Stimulated activated CD8-positive, alpha-beta memory T cell treated with anti-CD3 and anti-CD28 coated beads, Interleukin-15, amount 100 ng/mL, for 48 hours (primary cell): ENCODE measurements around the gene ERFE.

Experiments used
- DNase-seq, 2 donors: peaks; one replicate each; pipeline ENCODE4 v3.0.0-alpha.2; 2020; ENCODE audit warnings: low read depth in 2 of 2

ERFE gene

DNA sequence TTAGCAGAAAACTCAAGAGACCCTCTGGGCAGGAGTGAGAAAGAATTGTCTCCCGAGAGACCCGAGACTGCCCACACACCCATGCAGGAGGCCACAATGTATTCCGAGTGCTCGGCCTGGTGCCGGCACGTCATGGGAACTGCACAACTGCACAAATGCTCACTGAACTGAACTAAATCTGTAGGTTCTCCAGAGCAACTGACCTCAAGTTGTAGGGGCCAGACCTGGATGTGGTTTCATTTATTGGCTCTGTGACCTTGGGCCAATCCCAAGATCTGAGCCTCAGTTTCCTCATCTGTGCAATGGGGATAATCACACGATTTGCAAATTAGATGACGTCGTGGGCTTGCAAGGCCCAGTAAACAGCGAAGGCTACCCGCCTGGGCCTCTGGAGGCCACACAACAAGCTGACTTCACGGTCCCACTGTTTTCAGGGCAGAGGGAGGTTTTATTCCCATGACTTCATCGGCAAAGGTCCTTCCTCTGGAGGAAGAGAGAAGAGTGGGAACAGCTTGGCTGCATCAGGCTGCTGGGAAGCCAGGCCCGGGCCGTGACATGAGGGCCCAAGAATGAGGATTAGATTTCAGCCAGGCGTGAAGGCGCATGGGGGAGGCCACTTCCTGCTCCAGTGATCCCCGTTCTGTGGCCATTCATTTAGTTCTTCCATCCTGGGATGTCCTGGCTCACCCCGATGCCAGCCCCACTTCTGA, 3.6 kb upstream of the ERFE start:
- no peak for DNase-seq

GRCh38 chr2:238155761-238156694, 2.7 kb upstream of the ERFE start:
- DNase-seq: no peak

GRCh38 chr2:238157506-238158017, 1.2 kb upstream of the ERFE start:
- no peak for DNase-seq

DNA sequence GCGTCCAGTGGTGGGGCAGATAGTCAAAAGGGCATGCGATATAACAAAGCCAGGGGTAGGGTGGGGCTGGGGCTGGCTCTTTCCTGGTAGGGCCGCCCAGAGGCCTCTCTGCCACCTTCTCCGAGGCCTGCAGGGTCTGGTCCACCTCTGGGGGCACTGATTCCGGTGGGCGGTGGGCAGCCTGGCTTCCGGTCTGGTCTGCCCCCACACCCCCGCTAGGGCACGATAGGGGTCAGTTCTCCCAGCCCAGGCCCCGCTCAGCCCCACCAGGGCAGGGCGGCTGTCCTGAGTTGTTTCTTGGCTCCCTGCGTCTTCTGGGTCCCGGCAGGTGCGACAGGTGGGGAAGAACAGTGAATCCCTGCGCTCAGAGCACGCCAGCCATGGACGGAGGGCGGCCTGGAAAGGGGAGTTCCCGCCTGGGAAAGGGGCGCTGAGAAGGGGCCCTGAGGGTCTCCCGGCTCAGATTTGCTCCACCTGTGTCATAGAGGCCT, 707 bp upstream of the ERFE start:
- no peak for DNase-seq

DNA sequence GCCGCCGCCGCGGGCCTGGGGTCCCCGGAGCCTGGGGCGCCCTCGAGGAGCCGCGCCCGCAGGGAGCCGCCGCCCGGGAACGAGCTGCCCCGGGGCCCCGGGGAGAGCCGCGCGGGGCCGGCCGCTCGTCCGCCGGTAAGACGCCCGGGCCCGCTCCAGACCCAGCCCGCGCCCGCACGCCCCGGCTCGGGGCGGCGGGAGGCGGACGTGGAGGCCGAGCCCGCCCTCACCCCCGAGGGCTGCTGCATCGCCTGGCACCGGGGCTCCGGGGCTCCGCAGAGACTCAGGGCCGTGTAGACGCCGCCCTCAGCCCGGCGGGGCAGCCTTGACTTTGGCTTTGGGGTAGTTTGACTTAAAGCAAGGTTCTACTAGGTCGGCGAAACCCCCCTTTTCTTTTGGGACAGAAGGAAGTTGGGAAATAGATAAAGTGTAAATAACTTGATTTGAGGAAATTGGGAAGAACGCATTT, 335 bp downstream of the ERFE start:
- no peak for DNase-seq

DNA sequence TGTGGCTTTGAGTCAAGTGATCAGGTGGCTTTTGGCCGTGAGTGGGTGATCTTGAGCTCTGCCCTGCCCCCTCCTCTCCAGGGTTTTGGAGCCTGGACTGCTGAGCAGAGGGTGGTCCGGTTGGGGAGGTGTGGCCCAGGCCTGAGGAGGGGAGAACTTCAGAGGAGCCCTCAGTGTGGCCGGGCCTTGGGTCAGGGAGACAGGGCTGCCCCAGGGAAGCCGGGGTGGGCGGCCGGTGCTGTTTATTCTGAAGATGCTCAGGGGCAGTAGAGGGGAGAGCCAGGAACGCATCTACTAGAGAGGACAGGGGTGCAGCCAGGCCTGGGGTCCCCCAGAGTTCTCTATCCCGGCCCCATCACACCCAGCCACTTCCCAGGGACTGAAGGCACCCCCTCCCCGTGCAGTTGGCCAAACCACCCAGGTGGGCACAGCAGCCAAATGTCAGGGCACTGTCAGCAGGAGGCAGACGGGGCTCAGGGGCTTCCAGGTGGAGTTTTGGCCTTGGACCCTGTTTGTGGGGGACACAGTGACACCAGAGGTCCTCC, 963 bp downstream of the ERFE start:
- no peak for DNase-seq

GRCh38 chr2:238160206-238161129, 1.7 kb downstream of the ERFE start:
- no peak for DNase-seq

- DNase-seq: no peak
Measured at GRCh38 chr2:238161291-238162051, 2.7 kb downstream of the ERFE start.

DNA sequence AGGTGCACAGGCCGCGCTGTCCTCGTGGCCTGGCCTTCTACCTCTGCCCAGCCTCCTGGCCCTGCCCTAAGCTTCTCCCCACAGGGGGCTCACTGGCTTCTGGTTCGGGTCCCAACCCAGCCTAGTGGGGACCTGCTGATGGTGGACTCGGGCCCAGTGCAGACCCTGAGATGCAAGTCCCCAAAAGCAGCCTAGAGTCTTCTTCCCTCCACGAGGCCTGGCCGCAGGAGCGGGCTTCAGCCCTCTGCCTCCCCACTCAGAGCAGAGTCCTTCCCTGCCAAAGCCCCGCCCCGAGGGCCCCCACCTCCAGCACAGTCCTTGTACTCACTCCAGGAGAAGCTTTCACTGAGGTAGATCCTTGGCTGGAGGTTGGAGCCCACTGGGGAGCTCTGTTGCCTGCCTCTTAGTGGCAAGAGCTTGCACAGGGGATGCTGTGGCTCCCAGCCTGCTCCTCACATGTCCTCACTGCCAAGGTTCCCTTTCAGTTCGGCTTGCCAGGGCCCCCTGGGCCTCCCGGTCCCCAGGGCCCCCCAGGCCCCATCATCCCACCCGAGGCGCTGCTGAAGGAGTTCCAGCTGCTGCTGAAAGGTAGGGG, 3.6 kb downstream of the ERFE start:
- no peak for DNase-seq

- DNase-seq: no peak
Measured at GRCh38 chr2:238162846-238163441, 4.2 kb downstream of the ERFE start.

DNA sequence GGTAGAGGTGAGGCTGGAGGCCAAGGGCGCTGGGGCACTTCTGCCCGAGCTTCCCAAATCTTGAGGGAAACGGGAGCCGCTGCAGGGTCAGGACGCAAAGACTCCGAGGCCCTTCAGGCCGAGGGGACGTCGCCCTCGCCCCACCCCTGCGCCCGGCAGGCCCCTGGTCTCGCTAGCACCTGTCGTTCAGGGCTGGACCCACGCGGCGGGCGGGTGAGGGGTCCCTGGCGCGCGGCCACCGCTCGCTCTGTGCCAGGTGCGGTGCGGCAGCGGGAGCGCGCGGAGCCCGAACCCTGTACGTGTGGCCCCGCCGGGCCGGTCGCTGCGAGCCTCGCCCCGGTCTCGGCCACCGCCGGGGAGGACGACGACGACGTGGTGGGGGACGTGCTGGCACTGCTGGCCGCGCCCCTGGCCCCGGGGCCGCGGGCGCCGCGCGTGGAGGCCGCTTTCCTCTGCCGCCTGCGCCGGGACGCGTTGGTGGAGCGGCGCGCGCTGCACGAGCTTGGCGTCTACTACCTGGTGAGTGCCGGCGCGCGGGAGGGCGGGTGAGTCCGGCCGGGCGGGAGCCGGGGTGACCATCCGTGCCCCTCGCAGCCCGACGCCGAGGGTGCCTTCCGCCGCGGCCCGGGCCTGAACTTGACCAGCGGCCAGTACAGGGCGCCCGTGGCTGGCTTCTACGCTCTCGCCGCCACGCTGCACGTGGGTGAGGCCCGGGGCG, 4.9 kb downstream of the ERFE start:
- DNase-seq: no peak

- DNase-seq: no peak
Measured at GRCh38 chr2:238164906-238165287, 6.1 kb downstream of the ERFE start.

- no peak for DNase-seq
Measured at GRCh38 chr2:238165288-238165921, 6.6 kb downstream of the ERFE start.

DNA sequence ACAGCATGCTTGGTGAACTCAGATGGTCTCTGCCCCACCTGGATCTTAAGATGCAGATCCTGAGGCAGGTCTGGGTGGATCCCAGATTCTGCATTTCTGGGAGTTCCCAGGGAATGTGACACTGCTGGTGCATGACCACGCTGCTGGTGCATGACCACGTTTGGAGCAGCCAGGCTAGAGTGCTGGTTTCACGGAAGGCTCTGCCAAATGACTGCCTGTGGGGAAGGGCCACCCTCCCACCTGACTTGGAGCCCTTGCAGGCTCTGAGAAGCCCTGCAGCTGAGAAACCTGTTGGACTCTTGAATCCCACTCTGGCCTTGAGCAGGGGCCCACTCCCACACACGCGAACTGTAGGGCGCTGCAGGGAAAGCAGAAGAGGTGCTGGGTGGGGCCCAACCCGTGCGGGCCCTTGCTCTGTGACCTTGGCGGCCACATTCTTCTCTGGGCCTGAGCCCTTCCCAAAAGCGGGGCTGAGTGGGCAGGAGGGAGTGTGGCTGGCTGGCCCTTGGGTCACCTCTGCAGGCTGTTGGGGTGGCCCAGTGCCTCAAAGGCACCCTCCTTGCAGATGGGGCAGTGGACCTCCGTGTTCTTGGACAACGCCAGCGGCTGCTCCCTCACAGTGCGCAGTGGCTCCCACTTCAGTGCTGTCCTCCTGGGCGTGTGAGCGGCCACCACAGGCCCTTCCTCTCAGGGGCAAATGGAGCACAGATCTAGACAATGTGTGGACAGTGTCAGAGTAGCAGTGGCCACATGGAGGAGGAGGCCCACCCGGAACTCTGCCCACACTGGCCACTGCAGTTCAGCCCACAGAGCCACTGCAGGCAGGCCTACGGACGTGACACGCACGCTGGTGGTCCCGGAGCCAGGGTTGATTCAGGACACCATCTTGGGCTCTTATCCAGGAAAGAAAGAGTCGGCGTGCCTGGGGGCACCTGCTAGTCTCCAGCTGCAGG, 7.9 kb downstream of the ERFE start:
- DNase-seq: no peak

DNA sequence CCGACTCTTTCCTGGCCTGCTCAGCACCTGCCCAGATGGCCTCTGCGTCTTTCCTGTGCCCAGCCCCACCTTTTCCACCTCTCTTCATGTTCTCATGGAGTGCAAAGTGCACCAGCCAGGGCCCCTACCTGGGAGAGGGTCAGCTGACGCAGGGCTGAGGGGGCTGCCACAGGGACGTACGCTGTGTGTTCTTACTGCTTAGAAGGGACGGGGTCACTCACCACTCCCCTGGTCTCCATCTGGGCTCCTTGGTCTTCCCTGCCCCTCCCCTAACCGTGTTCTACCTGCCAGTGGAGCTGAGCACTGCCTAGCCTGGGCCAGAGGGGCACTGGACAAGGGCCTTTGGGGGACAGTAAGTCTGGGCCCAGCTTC, 8.6 kb downstream of the ERFE start:
- no peak for DNase-seq

DNA sequence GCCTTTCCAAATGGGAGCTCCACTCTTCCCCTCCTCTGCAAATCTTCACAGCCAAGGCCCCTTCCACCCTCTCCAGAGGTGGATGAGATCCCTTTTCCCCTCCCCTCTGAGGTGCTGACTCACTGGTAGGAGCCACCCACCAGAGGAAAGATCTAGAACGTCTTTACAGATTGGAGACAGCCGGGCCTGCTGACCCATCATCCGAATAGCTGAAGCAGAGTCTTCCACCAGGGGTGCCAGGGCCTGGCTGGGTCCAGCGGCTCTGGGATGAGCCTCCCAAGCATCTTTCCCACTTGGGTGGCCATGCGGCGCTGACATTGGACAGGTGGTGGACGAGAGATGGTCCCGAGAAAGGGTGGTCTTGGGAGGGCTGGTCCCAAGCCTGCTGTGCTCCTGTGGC, 9.0 kb downstream of the ERFE start:
- DNase-seq: no peak
